ENCODE data around the gene RPP21.

GRCh38 chr6:30327232-30327746, 17.7 kb upstream of the RPP21 start:
- no peak for TF ChIP-seq CTCF (IDR thresholded peaks at IDR 0.05)
- TF ChIP-seq POLR2A (IDR thresholded peaks at IDR 0.05) = no peak
